K562 (cell line): ENCODE measurements around the gene LGALS3BP. TPM values are rescaled to one million over a fixed set of nuclear protein-coding genes. Genes with fewer than 3 reads are reported as not detected.

Experiments
- CBFA2T2 ChIP-seq: fragments of 450-650 bp; conservative IDR thresholded peaks from 2 replicates; pipeline ENCODE4 v1.6.1; 2017; ENCODE audit warnings: mild to moderate bottlenecking
- HDAC1 ChIP-seq, 2 experiments: fragments of 450-650 bp; IDR thresholded peaks; 2 replicates each; pipeline ENCODE4 v1.6.1; 2016 to 2017; ENCODE audit warnings: inconsistent platforms in 1 of 2, mild to moderate bottlenecking in 1 of 2, moderate library complexity in 1 of 2
- HEY1 ChIP-seq: fragments of 250-450 bp; sonication (Bioruptor Pico); IDR thresholded peaks from 2 replicates; pipeline ENCODE4 v1.5.0; 2020; ENCODE audit warnings: mild to moderate bottlenecking, moderate library complexity, borderline replicate concordance
- NCOA1 ChIP-seq: fragments of 450-650 bp; IDR thresholded peaks from 2 replicates; pipeline ENCODE4 v1.6.1; 2016; ENCODE audit warnings: low read depth
- RCOR1 ChIP-seq, 2 experiments: IDR thresholded peaks; 2 replicates each; pipeline ENCODE4 v1.6.1; 2012; ENCODE audit warnings: low read depth in 2 of 2, low read length in 2 of 2, borderline replicate concordance in 1 of 2, improper control_type of control experiment in 1 of 2
- SMARCC2 ChIP-seq: fragments of 450-650 bp; IDR thresholded peaks from 2 replicates; pipeline ENCODE4 v1.6.1; 2017; ENCODE audit warnings: antibody characterized with exemption, moderate library complexity, mild to moderate bottlenecking, low read depth
- SMC3 ChIP-seq: conservative IDR thresholded peaks from 2 replicates; pipeline ENCODE4 v1.6.1; 2011; ENCODE audit warnings: low read depth, low read length, improper control_type of control experiment; ENCODE audit not compliant: insufficient read depth
- SREBF2 ChIP-seq: sonication (generic); formaldehyde crosslinking; IDR thresholded peaks from 2 replicates; pipeline ENCODE4 v1.4.0; 2020; ENCODE audit warnings: mild to moderate bottlenecking, missing genetic modification reagents
- THAP7 ChIP-seq: fragments of 250-450 bp; sonication (Bioruptor Pico); IDR thresholded peaks from 2 replicates; pipeline ENCODE4 v1.5.0; 2021
- ZBTB2 ChIP-seq: fragments of 450-650 bp; IDR thresholded peaks from 2 replicates; pipeline ENCODE4 v1.6.1; 2016; ENCODE audit warnings: antibody characterized with exemption
- ZNF277 ChIP-seq: fragments of 250-450 bp; sonication (Bioruptor Pico); IDR thresholded peaks from 2 replicates; pipeline ENCODE4 v1.8.0; 2022; ENCODE audit warnings: inconsistent platforms, mild to moderate bottlenecking, moderate library complexity, borderline replicate concordance
- ZNF384 ChIP-seq: IDR thresholded peaks from 2 replicates; pipeline ENCODE4 v1.6.1; 2012; ENCODE audit warnings: low read depth, low read length, improper control_type of control experiment
- ZNF695 ChIP-seq: fragments of 450-650 bp; formaldehyde crosslinking; IDR thresholded peaks from 2 replicates; pipeline ENCODE4 v1.4.0; 2020; ENCODE audit warnings: mild to moderate bottlenecking, moderate library complexity
- polyA plus RNA-seq, 8 experiments: library from polyadenylated mRNA; depleted of rRNA in 4 of 8; stranded (reverse) in 5 of 8; unstranded in 3 of 8; fragments of >200 nt; fragmentation: Nextera tagmentation in 2 of 8; fragmentation: Illumina TruSeq in 1 of 8; extraction: Ambion mirVana in 2 of 8; extraction: Trizol in 1 of 8; gene quantifications; 2 replicates each; pipeline versions ENCODE4 v1.2.1 to v1.2.3, GENCODE V29; 2011 to 2014; ENCODE audit warnings: inconsistent platforms in 1 of 8, missing spikeins in 1 of 8
- total RNA-seq, 7 experiments: library from RNA; depleted of rRNA in 6 of 7; stranded (reverse); fragments of >200 nt in 6 of 7; fragmentation: Illumina TruSeq in 2 of 7; extraction: Trizol in 2 of 7; gene quantifications; 2 replicates each; pipeline versions ENCODE4 v1.2.1 to v1.2.3, GENCODE V29; 2011 to 2021; ENCODE audit warnings: low replicate concordance in 1 of 7
- TF ChIP-seq, protein P1 (sequence below), 2 experiments: fragments of 450-650 bp in 1 of 2; sonication (generic) in 1 of 2; formaldehyde crosslinking in 1 of 2; IDR thresholded peaks; 2 replicates each; pipeline versions ENCODE4 v1.7.1 to v1.9.0; 2016 to 2022; ENCODE audit warnings: inconsistent platforms in 1 of 2, mild to moderate bottlenecking in 1 of 2, missing genetic modification reagents in 1 of 2

The LGALS3BP gene
- total and polyA plus RNA-seq, 9 of the 15 experiments (the other 6 are each of a cell fraction or from before 2014, with no cell fraction given) = 0.39 to 5.3 (median 3.2) TPM

GRCh38 chr17:78970834-78971755 is 8.6 kb downstream of the LGALS3BP start (continued):
- TF ChIP-seq, protein P1, sequence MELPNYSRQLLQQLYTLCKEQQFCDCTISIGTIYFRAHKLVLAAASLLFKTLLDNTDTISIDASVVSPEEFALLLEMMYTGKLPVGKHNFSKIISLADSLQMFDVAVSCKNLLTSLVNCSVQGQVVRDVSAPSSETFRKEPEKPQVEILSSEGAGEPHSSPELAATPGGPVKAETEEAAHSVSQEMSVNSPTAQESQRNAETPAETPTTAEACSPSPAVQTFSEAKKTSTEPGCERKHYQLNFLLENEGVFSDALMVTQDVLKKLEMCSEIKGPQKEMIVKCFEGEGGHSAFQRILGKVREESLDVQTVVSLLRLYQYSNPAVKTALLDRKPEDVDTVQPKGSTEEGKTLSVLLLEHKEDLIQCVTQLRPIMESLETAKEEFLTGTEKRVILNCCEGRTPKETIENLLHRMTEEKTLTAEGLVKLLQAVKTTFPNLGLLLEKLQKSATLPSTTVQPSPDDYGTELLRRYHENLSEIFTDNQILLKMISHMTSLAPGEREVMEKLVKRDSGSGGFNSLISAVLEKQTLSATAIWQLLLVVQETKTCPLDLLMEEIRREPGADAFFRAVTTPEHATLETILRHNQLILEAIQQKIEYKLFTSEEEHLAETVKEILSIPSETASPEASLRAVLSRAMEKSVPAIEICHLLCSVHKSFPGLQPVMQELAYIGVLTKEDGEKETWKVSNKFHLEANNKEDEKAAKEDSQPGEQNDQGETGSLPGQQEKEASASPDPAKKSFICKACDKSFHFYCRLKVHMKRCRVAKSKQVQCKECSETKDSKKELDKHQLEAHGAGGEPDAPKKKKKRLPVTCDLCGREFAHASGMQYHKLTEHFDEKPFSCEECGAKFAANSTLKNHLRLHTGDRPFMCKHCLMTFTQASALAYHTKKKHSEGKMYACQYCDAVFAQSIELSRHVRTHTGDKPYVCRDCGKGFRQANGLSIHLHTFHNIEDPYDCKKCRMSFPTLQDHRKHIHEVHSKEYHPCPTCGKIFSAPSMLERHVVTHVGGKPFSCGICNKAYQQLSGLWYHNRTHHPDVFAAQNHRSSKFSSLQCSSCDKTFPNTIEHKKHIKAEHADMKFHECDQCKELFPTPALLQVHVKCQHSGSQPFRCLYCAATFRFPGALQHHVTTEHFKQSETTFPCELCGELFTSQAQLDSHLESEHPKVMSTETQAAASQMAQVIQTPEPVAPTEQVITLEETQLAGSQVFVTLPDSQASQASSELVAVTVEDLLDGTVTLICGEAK (IDR thresholded peaks at IDR 0.05) = no peak
- TF ChIP-seq, protein P1 (CRISPR knock-in tag; IDR thresholded peaks at IDR 0.05) = no peak
- TF ChIP-seq SREBF2 (CRISPR knock-in tag) (no peak), ZNF384 (no peak), THAP7 (CRISPR knock-in tag) (no peak), ZNF277 (no peak), SMARCC2 (no peak), ZNF695 (no peak), SMC3 (peak; percentile 70), RCOR1 (IDR thresholded peaks at IDR 0.05; ENCODE audit: borderline replicate concordance in 1 of 2, low read depth in 2 of 2, low read length in 2 of 2) (0 out of 4 replicates have a peak, but pooled peaks of 1 of the 2 experiments have one; percentile 6), HEY1 (CRISPR knock-in tag) (no peak), HDAC1 (IDR thresholded peaks at IDR 0.05) (no peak), CBFA2T2 (no peak), ZBTB2 (no peak), NCOA1 (no peak)
